SH-SY5Y (cell line): ENCODE measurements around the gene ADAMTS17.

Experiments used
- GATA2 ChIP-seq: IDR thresholded peaks from 2 replicates; pipeline ENCODE4 v1.6.1; 2011; ENCODE audit warnings: mild to moderate bottlenecking, low read depth, low read length
- GATA3 ChIP-seq: IDR thresholded peaks from 2 replicates; pipeline ENCODE4 v1.6.1; 2011; ENCODE audit warnings: low read depth, mild to moderate bottlenecking, low read length, moderate library complexity

Gene ADAMTS17

DNA sequence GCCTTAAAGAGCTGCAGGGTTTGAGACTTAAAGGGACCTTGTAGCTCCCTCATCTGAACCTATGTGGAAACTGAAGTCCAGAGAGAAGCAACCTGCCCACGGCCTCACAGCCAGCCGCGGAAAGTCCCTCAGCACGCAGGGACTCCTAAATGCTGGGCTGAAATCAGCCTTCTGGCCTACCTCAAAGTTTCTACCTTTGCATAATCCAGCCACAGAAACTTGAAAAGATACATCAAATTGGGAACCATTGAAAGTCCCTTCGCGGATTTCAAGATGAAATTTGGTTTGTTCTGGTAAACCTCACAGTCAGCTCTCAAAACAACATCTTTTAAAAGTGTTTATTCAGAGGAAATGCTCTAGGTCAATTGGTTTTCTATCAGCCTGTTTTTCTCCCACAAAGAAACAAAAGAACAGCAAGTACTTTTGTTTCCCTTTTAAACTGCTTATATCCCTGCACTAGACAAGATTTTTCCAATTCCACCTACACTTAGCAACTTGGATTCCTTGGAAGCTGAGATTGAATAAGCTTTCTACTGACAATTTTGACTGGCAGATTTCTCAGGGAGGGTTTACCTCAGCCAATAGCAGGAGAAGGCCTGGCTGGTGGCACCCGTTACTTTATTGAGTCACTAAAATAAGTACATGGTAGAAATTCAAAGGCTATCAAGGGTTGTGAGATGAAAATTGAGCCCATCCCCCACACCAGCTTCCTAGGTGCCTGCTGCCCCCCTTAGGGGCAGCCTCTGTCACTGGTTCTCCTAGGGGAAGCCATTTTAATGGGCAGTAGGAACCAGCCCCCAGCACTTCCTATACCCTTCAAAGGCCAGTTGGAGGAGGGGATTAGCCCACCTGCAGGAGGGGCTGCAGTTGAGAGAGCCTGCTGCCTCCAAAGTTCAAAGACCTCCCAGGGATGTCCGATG is 171.2 kb downstream of the ADAMTS17 start:
- TF ChIP-seq GATA2 (no peak), GATA3 (no peak)

DNA sequence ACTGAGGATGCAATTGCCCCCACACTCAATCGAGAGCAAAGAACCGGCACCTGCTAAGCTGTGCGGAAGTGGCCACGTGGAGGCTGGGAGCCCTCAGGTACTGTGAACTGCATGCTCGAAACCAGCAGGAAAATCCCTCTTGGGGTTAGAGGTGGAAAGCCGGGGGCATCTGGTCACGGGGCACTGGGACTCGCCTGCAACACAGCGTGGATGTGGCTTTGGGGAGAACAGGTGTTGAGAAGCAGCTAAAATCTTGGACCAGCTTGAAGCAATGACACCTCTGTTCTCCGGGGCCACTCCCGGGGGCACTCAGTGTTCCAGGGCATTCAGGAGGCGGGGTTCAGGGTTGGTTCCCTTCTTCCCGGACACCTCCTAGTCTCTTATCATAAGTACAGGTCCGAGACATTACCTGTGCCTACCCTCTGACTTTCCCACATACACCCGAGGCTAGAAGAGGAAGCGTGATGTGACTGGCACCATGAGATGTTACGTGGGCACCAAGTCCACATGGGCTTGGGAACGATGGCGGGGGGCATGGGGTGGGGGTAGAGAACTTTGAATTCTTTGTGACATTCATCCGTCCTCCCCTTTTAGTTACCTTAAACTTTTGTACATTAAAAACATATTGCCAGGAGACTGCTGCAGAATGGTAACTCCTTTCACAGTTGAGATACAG is 172.0 kb downstream of the ADAMTS17 start:
- TF ChIP-seq GATA2 (no peak), GATA3 (no peak)

DNA sequence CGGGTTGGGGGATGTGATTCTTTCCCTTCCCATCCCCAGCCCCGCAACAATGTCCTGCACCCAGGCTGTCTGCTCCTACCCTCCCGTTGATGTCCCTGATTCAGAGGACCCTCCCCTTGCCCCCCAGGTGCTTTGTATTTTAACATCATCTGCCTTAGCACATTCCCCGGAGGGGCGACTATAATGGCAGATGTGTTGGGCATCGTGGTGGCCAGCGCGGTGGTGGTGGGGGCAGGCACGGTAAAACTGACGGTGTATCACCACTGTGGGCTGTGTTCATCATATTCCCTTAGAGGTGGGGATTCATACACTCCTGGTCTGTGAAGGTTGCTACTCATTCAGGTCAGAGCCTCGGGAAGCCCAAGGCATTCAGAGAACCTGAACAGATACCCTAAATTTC is 173.0 kb downstream of the ADAMTS17 start:
- no peak for TF ChIP-seq GATA3
- no peak for TF ChIP-seq GATA2

DNA sequence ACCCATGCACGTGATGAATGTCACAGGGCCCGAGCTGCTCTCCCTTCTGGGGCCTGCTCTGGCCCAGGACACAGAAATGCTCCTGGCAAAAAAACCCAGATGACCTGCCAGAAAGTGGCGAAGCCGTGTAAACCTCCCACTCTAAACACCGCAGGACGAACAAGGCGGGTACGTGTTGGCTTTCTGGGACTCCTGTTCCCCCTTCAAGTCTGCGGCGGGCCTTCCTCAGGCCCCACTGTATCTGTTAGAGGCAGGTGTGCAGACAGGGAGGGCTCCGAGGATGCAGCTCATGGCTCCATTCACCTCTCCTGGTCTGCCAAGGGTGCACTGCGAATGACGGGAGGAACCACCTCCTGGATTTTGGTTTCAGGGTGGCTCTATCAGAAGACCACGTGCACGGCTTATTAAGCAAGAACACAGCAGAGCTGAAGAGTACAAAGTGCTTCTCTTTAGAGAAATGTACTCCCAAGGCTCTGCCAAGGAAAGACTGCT is 173.8 kb downstream of the ADAMTS17 start:
- TF ChIP-seq GATA3 (no peak), GATA2 (no peak)

DNA sequence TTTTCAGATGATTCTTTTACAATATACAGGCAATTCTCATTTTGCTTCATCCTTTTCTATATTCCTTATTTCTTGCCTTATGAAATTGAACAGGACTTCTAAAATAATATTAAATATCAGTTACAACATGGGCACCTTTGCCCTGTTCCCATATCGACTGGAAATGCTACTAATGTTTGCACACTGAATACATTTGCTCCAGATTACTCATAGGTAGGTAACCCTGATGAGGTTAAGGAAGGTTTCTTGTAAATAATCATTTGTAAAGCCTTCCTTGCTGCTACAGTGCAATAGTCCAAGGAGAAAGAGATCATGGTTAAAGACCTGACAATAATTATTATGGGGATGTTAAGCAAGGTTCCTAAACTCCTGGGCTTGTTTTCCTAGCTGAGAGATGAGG is 175.5 kb downstream of the ADAMTS17 start:
- TF ChIP-seq GATA3 (no peak), GATA2 (no peak)

DNA sequence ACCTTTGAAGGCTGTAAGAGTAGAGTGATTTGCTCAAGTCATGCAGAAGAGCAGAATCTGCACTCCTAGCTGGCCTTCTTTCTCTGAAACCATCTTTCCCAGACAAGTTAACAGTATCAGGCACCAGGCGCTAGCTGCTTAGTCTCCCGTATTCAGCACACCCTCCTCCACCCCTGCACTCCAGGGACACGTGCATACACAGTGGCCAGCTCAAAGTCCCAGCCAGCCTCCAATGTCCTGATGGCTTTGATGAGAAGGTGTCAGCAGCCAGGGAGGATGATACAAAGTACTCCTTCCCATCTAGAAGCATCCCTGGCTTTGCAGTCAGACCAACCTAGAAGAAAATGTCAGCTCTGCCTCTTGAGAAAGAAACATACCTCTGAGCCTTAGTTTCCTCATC is 177.8 kb downstream of the ADAMTS17 start:
- TF ChIP-seq GATA3 (no peak), GATA2 (no peak)

DNA sequence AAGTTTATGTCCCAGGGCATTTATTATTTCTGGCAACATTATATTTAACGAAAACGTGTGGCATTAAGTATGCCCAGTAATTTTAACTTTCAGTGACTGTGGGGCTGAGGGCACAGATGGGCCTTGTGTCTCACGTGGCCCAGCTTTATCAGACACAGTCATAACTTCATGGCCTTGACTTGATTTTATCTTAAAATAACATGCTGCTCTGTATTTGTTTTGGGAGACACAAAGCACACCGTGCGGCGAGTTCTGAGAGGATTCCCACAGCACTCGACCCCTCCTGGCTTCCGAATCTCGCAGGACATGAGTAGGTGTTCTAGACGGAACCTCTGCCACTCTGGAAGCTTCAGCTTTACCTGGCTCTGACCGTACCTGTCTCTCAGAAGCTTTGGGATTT is 180.8 kb downstream of the ADAMTS17 start:
- TF ChIP-seq GATA3, result no peak
- no peak for TF ChIP-seq GATA2

DNA sequence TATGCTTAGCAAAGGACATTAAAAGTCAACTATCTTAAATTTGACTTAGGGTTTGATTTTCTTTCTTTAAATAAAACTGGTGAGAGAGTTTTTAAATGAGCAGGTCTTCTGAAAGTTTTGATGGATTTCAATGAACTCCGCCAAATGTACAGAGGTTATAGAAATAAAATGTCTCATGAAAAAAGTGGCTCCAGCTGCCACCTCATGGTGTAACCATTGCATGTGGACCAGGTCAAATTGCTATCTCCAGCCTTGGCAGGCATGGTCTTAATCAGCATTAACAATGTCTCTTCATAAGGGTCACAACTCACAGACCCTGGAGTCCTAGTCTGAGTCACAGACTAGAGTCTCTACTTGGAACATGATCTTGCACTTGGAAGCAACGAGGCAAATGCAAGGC is 182.3 kb downstream of the ADAMTS17 start:
- TF ChIP-seq GATA3, result no peak
- no peak for TF ChIP-seq GATA2

DNA sequence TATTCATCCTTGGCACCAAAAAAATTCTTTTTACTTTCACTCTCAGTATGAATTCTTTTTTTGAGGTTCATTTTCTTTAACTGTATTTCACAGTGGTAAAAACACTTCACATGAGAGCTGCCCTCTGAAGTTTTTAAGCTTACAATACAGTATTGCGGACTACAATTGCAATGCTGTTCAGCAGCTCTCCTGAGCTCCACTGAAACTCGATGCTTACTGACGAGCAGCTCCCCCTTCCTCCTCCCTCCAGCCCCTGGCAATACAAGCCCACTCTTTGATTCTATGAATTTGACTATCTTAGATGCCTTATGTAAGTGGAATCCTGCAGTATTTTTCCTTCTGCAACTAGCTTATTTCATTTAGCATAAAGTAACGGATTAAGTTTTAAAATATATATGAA is 183.4 kb downstream of the ADAMTS17 start:
- TF ChIP-seq GATA2, result no peak
- TF ChIP-seq GATA3, result no peak

DNA sequence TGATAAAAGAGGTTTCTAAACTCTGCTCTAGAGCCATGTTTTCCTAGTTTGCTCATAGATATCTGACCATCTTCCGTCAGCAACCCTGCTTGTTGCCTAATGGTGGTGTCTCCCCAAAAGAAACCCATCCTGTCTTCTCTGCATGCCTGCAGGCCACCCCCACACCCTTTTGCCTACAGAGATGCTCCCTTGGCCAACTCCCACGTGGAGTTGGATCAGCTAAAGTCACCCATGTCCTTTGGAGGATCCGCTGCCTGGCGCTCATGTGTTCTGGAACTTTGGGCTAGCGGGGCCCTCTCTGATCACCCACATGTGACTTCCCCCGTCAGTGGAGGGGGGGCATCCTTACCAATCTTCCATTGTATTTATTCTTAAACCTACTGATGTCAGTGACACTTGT is 185.6 kb downstream of the ADAMTS17 start:
- no peak for TF ChIP-seq GATA2
- TF ChIP-seq GATA3, result no peak

DNA sequence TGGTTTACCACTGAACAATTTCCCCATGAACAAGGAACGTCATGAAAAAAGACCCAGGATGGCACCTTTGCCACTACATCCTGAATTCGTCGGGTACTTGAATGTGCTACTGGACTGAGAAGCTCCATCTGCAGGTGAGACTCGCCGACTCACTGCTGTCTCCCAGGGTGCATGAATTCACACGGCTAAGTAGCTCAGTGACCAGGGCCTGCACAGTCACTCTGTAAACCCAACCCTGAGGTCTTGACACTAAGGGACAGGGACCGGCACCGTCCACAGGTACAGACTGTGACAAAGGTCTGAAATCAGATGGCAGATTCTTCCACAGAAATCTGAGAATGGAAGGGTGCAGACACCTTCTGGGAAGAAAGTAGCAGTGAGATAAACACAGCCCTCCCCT is 187.4 kb downstream of the ADAMTS17 start:
- TF ChIP-seq GATA3 (no peak), GATA2 (no peak)

DNA sequence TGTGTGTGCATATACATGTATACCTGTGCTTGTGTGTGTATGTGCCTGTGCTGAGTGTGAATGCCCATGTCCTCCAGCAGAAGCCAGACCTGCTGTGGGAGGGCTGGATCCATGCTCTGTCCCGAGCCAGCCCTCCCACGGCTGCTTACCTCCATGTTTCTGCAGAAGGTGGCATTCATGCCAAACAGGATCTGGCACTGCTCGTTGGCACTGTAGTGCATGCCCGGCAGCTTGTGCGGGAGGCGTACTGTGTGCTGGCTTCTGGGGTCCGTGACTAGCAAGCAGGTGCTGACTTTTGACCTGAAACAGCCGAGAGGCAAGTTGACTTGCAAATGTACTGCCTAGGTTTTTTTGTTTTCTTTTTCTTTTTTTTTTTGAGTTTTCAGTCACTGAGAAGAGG is 189.3 kb downstream of the ADAMTS17 start:
- no peak for TF ChIP-seq GATA3
- TF ChIP-seq GATA2, result no peak

DNA sequence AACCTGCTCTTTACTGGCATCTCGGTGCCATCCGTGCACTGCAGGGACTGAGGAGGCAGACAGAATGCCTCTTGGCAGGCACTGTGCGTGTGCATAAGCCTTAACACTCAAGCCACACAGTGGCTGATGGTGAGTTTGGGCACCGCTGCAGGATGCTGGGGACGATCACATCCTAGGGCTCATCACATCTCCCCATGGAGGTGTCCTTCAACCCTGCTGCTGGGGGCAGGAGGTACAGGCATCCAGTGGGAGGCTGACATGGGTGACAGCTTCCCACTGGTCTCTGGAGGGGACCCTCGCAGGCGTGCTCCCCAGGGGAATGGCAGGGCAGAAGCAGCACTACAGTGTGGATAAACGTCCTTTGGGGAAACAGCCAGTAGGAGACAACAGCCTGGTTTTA is 190.9 kb downstream of the ADAMTS17 start:
- no peak for TF ChIP-seq GATA2
- TF ChIP-seq GATA3, result no peak

DNA sequence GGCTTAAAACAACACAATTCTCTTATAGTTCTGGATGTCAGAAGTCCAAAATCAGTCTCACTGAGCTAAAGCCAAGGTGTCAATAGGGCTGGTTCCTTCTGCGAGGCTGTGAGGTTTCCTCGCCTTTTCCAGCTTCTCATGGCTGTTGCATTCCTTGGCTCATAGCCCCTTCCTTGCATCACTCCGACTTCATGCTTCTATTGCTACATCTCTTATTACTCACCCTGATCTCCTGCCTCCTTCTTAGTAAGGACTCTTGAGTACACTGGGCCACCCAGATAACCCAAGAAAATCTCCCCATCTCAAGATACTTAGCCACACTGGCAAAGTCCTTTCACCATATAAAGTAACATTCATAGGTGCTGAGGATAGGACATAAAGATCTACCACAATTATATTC is 193.9 kb downstream of the ADAMTS17 start:
- TF ChIP-seq GATA3 (no peak), GATA2 (no peak)

DNA sequence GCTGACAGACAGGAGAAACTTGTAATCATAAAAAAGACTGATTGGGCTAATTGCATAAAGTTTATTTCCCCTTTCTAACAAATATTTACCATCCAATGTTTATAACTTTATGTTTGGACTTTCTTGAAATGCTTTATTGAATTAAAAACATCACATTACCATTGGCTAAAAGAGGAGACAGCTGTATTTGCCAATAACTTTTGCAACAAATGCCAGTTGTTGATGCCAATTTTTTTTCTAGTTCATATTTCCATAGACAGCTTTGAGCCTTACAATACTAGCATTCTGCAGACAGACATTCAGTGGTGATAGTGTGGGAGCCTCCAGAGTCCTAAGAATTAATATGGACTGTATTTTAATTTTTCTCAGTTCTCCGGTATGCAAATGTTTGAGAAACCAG is 198.4 kb downstream of the ADAMTS17 start:
- no peak for TF ChIP-seq GATA2
- TF ChIP-seq GATA3, result no peak
